Measurements from ENCODE around the gene RIMS4.

RIMS4 gene

GRCh38 chr20:44758247-44759101 is 51.9 kb downstream of the RIMS4 start:
- DNase-seq: no peak

GRCh38 chr20:44756956-44757355 is 53.4 kb downstream of the RIMS4 start:
- no peak for DNase-seq

- DNase-seq: no peak
Measured at GRCh38 chr20:44756011-44756688, 54.2 kb downstream of the RIMS4 start.

DNA sequence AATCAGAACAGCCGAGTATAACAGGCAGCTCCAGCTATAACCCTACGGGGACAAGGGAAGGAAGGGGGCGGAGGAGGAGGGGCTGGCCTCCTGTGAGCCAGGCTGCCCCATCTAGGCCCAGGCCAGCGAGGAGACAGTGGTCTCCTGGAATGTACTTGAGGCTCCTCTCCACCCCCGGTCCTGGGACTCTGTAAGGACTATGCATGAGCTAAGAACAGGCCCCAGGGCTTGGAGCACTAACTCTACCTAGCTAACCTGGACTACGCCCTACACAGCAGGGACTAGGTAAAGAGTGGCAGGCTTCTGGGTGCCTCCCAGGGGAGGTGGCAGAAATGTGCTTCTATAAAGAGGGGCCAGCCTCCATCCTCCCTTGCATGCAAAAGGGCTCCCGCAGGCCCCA is 55.8 kb downstream of the RIMS4 start:
- DNase-seq: no peak

- no peak for DNase-seq
Measured at GRCh38 chr20:44752099-44752931, 58.0 kb downstream of the RIMS4 start.

GRCh38 chr20:44750081-44750805 is 60.1 kb downstream of the RIMS4 start:
- DNase-seq: no peak

- no peak for DNase-seq
Measured at GRCh38 chr20:44748005-44748370, 62.4 kb downstream of the RIMS4 start.

GRCh38 chr20:44747166-44748004 is 63.0 kb downstream of the RIMS4 start:
- DNase-seq: peak; percentile 82

DNA sequence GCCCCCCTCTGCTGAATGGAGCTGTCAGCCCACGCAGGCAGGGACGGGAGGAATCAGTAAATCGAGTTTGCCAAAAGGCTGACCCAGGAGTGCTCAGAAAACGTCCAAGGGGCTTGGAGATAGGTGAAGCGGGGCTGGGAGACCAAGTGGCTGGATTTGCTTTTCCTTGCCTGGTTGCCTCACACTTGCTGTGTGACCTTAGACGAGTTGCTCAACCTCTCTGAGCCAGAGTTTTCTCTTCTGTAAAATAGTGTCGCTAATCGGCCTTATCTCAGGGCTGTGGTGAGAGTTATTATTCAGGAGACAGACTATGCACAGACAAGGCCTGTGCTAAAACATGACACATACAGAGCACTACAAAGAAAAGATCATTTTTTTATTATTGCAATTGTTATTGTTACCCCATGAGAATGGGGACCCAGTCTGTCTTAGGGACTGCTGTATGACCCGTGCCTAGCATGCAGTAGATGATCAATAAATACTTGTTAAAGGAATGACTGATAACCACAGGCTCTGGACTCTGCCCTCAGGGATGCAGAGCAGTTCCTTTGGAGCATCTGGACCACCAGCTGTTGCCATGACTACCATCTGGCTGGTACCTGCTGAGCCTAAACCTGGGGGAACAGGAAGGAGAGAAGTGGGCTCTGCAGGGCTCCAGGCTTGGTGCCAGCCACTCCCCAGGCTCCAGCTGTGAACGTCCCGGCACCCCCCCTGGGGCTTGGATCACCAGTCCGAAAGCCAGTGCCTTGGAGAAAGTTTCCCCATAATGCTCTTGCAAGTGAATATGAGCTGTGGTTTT is 63.8 kb downstream of the RIMS4 start:
- DNase-seq: no peak

DNA sequence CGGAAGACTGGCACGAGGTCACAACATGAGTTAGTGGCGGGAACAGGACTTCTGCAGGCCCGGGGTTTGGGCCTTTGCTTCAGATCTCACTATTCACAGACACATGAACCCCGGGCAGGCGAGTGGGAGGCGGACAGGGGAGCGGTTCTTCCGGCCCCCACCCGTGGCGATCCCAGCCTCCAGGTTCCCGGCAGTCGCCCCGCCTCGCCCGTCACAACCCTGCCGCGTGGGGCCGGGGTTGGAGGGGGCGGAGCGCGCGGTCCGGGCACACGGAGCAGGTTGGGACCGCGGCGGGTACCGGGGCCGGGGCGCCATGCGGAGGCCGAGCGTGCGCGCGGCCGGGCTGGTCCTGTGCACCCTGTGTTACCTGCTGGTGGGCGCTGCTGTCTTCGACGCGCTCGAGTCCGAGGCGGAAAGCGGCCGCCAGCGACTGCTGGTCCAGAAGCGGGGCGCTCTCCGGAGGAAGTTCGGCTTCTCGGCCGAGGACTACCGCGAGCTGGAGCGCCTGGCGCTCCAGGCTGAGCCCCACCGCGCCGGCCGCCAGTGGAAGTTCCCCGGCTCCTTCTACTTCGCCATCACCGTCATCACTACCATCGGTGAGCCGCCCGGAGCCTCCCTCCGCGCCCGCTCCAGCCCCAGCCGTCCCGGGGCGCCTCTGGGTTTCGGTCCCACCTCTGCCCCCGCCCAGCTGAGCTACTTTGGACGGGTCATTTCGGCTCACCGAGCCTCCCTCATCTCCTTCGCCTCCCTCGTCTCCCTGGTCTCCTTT is 64.6 kb downstream of the RIMS4 start, which contains the start of gene KCNK15:
KCNK15 (plus strand) TSS at position 268 of the 769 bp plus-strand sequence; CDS start at position 314, 46 bp downstream.
- peak; percentile 75 for DNase-seq

DNA sequence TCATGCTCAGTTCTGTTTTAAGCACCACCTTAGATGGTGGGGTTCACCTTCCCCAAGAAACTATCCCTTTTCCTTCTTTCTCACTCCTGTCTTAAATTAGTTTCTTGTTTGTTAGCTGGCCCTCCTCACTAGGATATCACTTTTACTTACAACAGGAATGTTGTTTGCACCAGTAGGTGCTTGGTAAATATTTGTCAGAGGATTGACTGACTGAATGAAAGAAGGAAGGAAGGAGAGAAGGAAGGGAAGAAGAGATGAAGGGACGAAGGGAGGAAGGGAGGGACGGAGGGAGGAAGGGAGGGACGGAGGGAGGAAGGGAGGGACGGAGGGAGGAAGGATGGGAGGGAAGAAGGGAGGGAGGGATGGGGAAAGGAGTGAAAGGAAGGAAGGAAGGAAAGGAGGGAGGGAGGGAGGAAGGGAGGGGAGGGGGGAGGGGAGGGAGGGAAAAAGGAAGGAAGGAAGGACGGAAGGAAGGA is 65.2 kb downstream of the RIMS4 start:
- no peak for DNase-seq

DNA sequence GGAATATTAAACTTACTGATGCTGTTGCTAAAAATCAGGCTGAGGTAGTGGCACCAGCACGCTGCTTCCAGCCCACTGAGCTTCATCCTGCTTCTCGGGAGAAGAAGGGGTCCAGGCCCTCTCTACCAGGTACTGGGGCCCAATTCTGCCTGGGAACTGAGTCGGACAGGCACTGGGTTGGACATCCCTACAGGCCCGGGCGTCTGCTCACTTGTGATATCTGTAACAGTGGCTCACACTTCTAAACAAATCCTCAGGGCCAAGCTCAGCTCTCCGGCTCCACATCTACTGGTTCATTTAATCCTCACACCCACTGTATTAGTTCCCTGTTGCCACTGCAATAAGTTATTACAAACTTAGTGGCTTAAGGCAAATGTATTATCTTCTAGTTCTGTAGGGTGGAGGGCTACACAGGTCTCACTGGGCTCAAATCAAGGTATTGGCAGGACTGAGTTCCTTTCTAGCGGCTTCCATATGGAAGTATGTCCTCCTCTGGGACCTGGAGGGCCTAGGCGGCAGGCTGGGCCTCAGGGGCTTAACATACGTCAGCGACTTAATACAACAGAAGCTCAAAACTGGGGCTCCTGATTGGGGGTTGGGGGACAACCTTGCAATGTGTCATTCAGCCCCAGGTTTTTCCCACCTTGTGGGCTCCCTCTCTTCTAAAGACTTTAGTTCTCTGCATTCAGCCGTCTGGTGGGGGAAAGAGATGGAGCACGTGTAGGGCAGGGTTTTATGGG is 66.3 kb downstream of the RIMS4 start:
- no peak for DNase-seq

DNA sequence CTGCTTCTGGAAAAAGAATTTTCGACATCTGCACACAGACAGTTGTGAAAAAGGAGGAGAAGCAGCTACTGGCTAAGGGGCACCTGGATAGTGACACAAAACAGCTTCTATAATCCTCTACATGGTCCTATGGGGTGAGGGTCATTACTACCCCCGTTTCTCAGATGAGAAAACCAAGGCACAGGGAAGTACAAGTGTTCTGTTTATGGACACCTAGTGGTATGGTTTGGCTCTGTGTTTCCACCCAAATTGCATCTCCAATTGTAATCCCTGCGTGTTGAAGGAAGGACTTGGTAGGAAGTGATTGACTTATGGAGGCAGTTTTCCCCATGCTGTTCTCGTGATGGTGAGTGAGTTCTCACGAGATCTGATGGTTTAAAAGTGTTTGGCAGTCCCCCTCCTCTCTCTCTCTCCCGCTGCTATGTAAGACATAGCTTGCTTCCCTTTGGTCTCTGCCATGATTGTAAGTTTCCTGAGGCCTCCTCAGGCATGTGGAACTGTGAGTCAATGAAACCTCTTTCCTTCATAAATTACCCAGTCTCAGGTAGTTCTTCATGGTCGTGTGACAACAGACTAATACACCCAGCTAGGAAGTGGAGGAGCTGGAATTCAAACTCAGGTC is 67.2 kb downstream of the RIMS4 start:
- DNase-seq: no peak

DNA sequence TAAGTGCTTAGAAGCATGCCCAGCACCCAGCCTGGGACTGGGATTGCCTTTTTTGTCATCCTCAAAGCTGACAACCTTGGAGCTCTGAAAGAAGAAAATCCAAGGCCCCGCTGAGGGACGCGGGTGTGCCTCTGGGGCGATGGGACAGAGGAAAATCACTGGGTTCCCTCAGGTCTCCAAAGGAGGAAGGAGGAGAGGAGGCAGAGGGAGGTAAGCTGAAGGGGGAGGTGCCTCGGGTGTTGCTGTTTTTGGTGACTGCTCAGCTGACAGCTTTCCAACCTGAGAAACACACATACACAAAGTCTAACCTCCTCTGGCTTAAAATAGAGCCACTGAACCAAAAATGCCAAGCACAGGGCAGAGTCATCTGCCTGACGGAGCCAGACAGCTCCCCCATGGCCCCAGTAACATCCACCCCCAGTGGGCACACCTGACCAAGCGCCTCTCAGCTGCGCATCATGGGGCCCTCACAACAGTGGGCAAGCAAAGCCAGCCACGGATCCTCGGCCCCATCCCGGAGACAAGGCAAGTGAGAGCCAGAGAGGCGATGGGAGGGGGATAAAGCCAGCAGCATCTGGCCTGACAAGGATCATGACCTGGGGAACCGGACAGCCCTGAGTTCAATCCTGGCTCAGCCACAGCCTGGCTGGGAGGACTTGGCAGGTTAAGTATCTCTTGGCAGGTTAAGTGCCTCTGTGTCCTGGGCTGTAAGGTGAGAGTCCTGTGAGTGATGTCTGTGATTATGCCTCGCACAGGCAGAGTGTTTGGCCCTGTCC is 67.9 kb downstream of the RIMS4 start:
- no peak for DNase-seq

- no peak for DNase-seq
Measured at GRCh38 chr20:44739942-44740341, 70.4 kb downstream of the RIMS4 start.

- DNase-seq: peak; percentile 65
Measured at GRCh38 chr20:44738813-44739477, 71.4 kb downstream of the RIMS4 start.

- DNase-seq: no peak
Measured at GRCh38 chr20:44737116-44737515, 73.2 kb downstream of the RIMS4 start.
